Thoracic aorta (tissue), 2 donors: ENCODE data around the gene VPS13A. TPM values are rescaled to one million over a fixed set of nuclear protein-coding genes. Genes with fewer than 3 reads are reported as not detected.

Experiments
- ATAC-seq: fragments of 150-250 bp; one replicate; pipeline ENCODE4 v1.8.0; 2017; ENCODE audit warnings: low read depth; ENCODE audit not compliant: insufficient number of reproducible peaks, low FRiP score
- DNase-seq: peaks from one replicate; pipeline ENCODE4 v3.0.0-alpha.2; 2020; ENCODE audit warnings: low spot score
- H3K27ac ChIP-seq, 2 donors: fragments of 200-600 bp; sonication (generic); 1 replicate in 1 of 2; 2 replicates in 1 of 2; pipeline ENCODE4 v1.5.1; 2016; ENCODE audit warnings: mild to moderate bottlenecking in 2 of 2, moderate library complexity in 2 of 2
- H3K27me3 ChIP-seq: fragments of 200-600 bp; sonication (generic); replicated peaks from 2 replicates; pipeline ENCODE4 v1.6.0; 2016; ENCODE audit warnings: mild to moderate bottlenecking; ENCODE audit not compliant: insufficient read depth
- H3K36me3 ChIP-seq: fragments of 200-600 bp; sonication (generic); one replicate; pipeline ENCODE4 v1.5.1; 2016
- H3K4me1 ChIP-seq, 2 donors: fragments of 200-600 bp; sonication (generic); 1 replicate in 1 of 2; 2 replicates in 1 of 2; pipeline versions ENCODE4 v1.5.1 to v1.6.0; 2016; ENCODE audit warnings: low read depth in 2 of 2, mild to moderate bottlenecking in 1 of 2; ENCODE audit not compliant: control insufficient read depth in 1 of 2
- H3K4me3 ChIP-seq: fragments of 200-600 bp; sonication (generic); 2 replicates; pipeline ENCODE4 v1.5.1; 2016; ENCODE audit warnings: mild to moderate bottlenecking
- H3K9me3 ChIP-seq: fragments of 200-600 bp; sonication (generic); 2 replicates; pipeline ENCODE4 v1.5.1; 2016
- total RNA-seq, 2 donors: library from RNA; depleted of rRNA; stranded (reverse); fragments of >200 nt; gene quantifications; one replicate each; pipeline versions ENCODE4 v1.1.0 to v1.2.3, GENCODE V29; 2016
- TF ChIP-seq, protein P1 (sequence below): fragments of 200-600 bp; sonication (generic); IDR thresholded peaks from one replicate; pipeline ENCODE4 v1.5.1; 2019; ENCODE audit warnings: antibody characterized with exemption

Gene VPS13A
- total RNA-seq, 2 donors from 2014 or later: 54.8 to 94.8 TPM

DNA sequence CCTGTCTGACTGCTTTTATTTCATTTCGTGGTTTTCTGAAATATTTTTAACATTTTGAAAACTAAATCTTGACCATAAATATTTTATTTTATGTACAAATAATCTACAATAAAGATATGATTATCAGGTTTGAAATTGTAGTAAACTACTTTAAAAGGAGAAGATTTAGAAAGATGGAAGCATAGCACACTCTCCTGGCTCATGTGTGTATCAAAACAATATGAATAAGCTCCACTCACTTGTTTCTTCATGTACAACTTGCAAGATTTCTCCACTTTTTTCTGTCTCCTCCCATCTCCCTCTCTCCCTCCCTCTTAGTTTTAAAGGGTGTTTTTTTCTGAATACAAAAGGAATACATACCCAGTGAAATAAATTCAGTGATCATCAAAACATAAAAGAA lies 15.4 kb upstream of the VPS13A start:
- Histone ChIP-seq H3K4me1 (peaks cover 2 to 7% of the 10 kb centered on the region in 2 donors), H3K27ac (no peak overlapping the region), H3K4me3 (no peak overlapping the region), H3K9me3 (no peaks in the 10 kb centered on the region), H3K36me3 (no peaks in the 10 kb centered on the region), H3K27me3 (no peaks in the 10 kb centered on the region)
- DNase-seq: no peak
- no peak for ATAC-seq
- TF ChIP-seq, protein P1, sequence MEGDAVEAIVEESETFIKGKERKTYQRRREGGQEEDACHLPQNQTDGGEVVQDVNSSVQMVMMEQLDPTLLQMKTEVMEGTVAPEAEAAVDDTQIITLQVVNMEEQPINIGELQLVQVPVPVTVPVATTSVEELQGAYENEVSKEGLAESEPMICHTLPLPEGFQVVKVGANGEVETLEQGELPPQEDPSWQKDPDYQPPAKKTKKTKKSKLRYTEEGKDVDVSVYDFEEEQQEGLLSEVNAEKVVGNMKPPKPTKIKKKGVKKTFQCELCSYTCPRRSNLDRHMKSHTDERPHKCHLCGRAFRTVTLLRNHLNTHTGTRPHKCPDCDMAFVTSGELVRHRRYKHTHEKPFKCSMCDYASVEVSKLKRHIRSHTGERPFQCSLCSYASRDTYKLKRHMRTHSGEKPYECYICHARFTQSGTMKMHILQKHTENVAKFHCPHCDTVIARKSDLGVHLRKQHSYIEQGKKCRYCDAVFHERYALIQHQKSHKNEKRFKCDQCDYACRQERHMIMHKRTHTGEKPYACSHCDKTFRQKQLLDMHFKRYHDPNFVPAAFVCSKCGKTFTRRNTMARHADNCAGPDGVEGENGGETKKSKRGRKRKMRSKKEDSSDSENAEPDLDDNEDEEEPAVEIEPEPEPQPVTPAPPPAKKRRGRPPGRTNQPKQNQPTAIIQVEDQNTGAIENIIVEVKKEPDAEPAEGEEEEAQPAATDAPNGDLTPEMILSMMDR: no peak

DNA sequence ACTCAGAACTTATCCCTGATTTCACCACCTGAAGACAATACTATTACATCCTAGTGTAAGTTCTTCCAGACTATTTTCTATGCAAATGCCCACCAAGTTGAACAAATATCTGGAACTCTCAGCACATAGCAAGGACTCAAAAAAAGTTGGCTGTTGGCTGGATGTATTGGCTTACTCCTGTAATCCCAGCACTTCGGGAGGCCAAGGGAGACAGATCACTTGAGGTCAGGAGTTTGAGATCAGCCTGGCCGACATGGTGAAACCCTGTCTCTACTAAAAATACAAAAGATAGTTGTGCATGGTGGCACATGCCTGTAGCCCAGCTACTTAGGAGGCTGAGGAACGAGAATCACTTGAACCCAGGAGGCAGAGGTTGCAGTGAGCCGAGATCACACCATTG lies 15.0 kb upstream of the VPS13A start:
- no peak for DNase-seq
- ATAC-seq: no peak

DNA sequence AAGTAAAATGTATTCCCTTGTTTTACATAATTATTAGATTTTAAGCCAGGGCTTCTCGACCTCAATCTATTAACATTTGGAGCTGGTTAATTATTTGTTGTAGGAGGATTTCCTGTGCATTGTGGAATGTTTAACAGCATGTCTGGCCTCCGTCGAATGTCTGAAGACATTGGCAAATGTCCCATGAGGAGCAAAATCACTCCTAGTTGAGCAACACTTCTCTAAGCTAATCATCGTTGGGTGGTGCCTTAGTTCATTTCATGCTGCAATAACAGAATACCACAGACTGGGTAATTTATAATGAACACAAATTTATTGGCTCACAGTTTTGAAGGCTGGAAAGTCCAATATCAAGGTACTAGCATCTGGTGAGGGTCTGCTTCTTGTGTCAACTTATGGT lies 13.4 kb upstream of the VPS13A start:
- Histone ChIP-seq H3K27ac (no peak overlapping the region), H3K4me1 (no peaks in the 10 kb centered on the region), H3K4me3 (no peak overlapping the region), H3K27me3 (no peaks in the 10 kb centered on the region), H3K36me3 (no peaks in the 10 kb centered on the region), H3K9me3 (no peaks in the 10 kb centered on the region)
- TF ChIP-seq, protein P1: no peak
- ATAC-seq (no peak), DNase-seq (no peak)

More for the DNA sequence above, 15.0 kb upstream of the VPS13A start:
- no peaks in the 10 kb centered on the region for H3K9me3 ChIP-seq
- H3K4me3 ChIP-seq: no peak overlapping the region
- no peaks in the 10 kb centered on the region for H3K27me3 ChIP-seq
- no peaks in the 10 kb centered on the region for H3K36me3 ChIP-seq
- peaks cover 0 to 3% of the 10 kb centered on the region in 2 donors for H3K4me1 ChIP-seq
- H3K27ac ChIP-seq: no peak overlapping the region
- TF ChIP-seq, protein P1: no peak

DNA sequence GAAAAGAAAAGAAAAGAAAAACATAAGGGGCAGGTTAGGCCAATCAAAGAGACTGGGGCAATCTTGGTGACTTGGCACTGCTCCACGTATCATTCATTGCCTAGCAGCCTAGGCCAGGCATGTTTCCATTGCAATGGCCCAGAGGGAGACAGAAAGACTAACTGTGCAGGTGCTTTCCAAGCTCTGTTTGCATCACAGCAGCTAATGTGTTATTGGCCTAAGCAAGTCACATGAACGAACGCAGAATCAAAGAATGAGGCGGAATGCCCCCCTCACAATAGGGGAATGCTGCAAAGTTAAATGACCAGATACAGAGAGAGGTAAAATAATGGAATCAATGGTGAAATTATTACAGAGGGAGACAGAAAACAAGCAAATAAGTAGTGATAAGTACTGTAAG lies 11.1 kb upstream of the VPS13A start:
- H3K9me3 ChIP-seq: no peaks in the 10 kb centered on the region
- no peak overlapping the region for H3K4me3 ChIP-seq
- H3K27ac ChIP-seq: no peak overlapping the region
- H3K36me3 ChIP-seq: no peaks in the 10 kb centered on the region
- ATAC-seq (no peak), DNase-seq (no peak)
- H3K4me1 ChIP-seq: no peaks in the 10 kb centered on the region
- TF ChIP-seq, protein P1: no peak
- no peaks in the 10 kb centered on the region for H3K27me3 ChIP-seq

DNA sequence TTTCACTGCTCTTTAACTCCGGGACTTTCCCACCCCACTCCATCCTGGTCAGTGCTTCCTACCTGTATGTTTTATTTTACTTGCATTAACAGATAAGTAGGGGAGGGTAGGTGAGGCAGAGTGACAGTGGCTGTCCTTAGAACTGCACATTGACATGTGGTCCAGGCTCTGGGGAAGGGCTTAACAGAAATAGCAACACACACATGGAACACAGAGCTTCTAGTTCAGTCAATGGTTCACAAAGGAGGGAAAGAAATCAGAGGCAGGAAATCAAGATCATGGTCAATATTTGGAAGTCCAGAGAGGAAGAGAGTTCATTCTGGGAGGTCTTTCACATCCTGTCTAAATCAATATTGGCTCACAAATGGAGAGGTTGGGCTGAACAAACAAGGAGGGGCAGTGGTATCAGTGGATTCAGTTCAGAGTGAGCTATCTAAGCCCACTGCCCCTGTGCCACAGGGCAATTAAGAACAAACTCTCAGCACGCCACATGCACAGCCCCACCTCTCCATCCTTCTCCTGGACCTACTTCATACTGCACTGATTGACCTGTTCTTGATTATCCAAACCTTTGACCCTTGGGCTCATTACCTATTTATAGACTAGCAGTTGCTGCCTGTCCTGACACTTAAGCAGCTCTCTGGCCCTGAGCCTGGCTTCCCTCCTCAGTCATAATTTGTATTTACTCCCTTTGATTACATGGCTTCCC lies 6.2 kb upstream of the VPS13A start:
- H3K4me3 ChIP-seq: no peak overlapping the region
- DNase-seq: no peak
- no peaks in the 10 kb centered on the region for H3K4me1 ChIP-seq
- TF ChIP-seq, protein P1: no peak
- no peak for ATAC-seq
- H3K9me3 ChIP-seq: no peaks in the 10 kb centered on the region
- no peaks in the 10 kb centered on the region for H3K27me3 ChIP-seq
- no peaks in the 10 kb centered on the region for H3K36me3 ChIP-seq
- no peak overlapping the region for H3K27ac ChIP-seq
